ENCODE data around the gene B3GNT5. TPM values are rescaled to one million over a fixed set of nuclear protein-coding genes. Genes with fewer than 3 reads are reported as not detected.
A peak's percentile ranks its signal among the peaks of the same experiment; 100 is the strongest.

The B3GNT5 gene
- total RNA-seq, 1 experiment from 2014 or later = 42.9 TPM

GRCh38 chr3:183278479-183279088, 25.5 kb downstream of the B3GNT5 start:
- no peak for TF ChIP-seq CTCF (IDR thresholded peaks at IDR 0.05; ENCODE audit: unreplicated experiment)
- H3K36me3 Mint-ChIP-seq (ENCODE audit: insufficient read depth, unreplicated experiment) = peaks cover 11% of the 10 kb centered on the region
- no peaks in the 10 kb centered on the region for H3K9me3 Mint-ChIP-seq (ENCODE audit: low read depth, unreplicated experiment)
- no TSS peak for BruUV-seq (replicated peaks)
- intact Hi-C loops (cut with micrococcal nuclease; ENCODE audit: unreplicated experiment) = loop anchor here (5.0 kb wide), 1 partner anchor 49 kb away; no protein-coding TSS in a partner anchor
- H3K4me1 Mint-ChIP-seq (ENCODE audit: low read depth, unreplicated experiment) = peaks cover 44% of the 10 kb centered on the region
- DNase-seq = no peak
- peak overlapping the region; percentile 58 for H3K27ac Mint-ChIP-seq (ENCODE audit: unreplicated experiment)
- CTCF ChIA-PET = interaction anchor here (0.6 kb wide), 1 partner anchor 536 kb away, joined by 3 read pairs; no protein-coding TSS in a partner anchor
- no peak overlapping the region for H3K4me3 Mint-ChIP-seq (ENCODE audit: low read depth, unreplicated experiment)
- no peaks in the 10 kb centered on the region for H3K27me3 Mint-ChIP-seq (ENCODE audit: unreplicated experiment)

- H3K4me1 Mint-ChIP-seq (ENCODE audit: low read depth, unreplicated experiment) = peaks cover 44% of the 10 kb centered on the region
Observed at GRCh38 chr3:183279371-183279770, 26.3 kb downstream of the B3GNT5 start.

GRCh38 chr3:183281126-183281797, 28.2 kb downstream of the B3GNT5 start:
- DNase-seq = no peak
- Mint-ChIP-seq H3K27me3 (ENCODE audit: unreplicated experiment) (no peaks in the 10 kb centered on the region), H3K4me1 (ENCODE audit: low read depth, unreplicated experiment) (peaks cover 45% of the 10 kb centered on the region), H3K36me3 (ENCODE audit: insufficient read depth, unreplicated experiment) (peaks cover 20% of the 10 kb centered on the region), H3K27ac (ENCODE audit: unreplicated experiment) (no peak overlapping the region), H3K9me3 (ENCODE audit: low read depth, unreplicated experiment) (no peaks in the 10 kb centered on the region), H3K4me3 (ENCODE audit: low read depth, unreplicated experiment) (no peak overlapping the region)
- CTCF ChIA-PET = no interaction called here
- no peak for TF ChIP-seq CTCF (IDR thresholded peaks at IDR 0.05; ENCODE audit: unreplicated experiment)
- intact Hi-C loops (cut with micrococcal nuclease; ENCODE audit: unreplicated experiment) = no loop called here
- BruUV-seq (replicated peaks) = no TSS peak

More at GRCh38 chr3:183279371-183279770, 26.3 kb downstream of the B3GNT5 start:
- Mint-ChIP-seq H3K36me3 (ENCODE audit: insufficient read depth, unreplicated experiment) (peaks cover 19% of the 10 kb centered on the region), H3K9me3 (ENCODE audit: low read depth, unreplicated experiment) (no peaks in the 10 kb centered on the region), H3K4me3 (ENCODE audit: low read depth, unreplicated experiment) (no peak overlapping the region), H3K27me3 (ENCODE audit: unreplicated experiment) (no peaks in the 10 kb centered on the region), H3K27ac (ENCODE audit: unreplicated experiment) (no peak overlapping the region)
- intact Hi-C loops (cut with micrococcal nuclease; ENCODE audit: unreplicated experiment) = loop anchor here (5.0 kb wide), 1 partner anchor 48 kb away; no protein-coding TSS in a partner anchor
- DNase-seq = no peak
- no peak for TF ChIP-seq CTCF (IDR thresholded peaks at IDR 0.05; ENCODE audit: unreplicated experiment)
- no TSS peak for BruUV-seq (replicated peaks)
- CTCF ChIA-PET = interaction anchor here (0.6 kb wide), 1 partner anchor 535 kb away, joined by 3 read pairs; no protein-coding TSS in a partner anchor

- Mint-ChIP-seq H3K4me1 (ENCODE audit: low read depth, unreplicated experiment) (peaks cover 44% of the 10 kb centered on the region), H3K9me3 (ENCODE audit: low read depth, unreplicated experiment) (no peaks in the 10 kb centered on the region), H3K27ac (ENCODE audit: unreplicated experiment) (peak overlapping the region; percentile 94), H3K27me3 (ENCODE audit: unreplicated experiment) (no peaks in the 10 kb centered on the region), H3K4me3 (ENCODE audit: low read depth, unreplicated experiment) (no peak overlapping the region), H3K36me3 (ENCODE audit: insufficient read depth, unreplicated experiment) (peaks cover 24% of the 10 kb centered on the region)
- no TSS peak for BruUV-seq (replicated peaks)
- DNase-seq = no peak
- intact Hi-C loops (cut with micrococcal nuclease; ENCODE audit: unreplicated experiment) = no loop called here
- CTCF ChIA-PET = interaction anchor here (1.1 to 2.6 kb wide), 2 partner anchors 9 to 23 kb away, joined by 3 to 8 read pairs; no protein-coding TSS in a partner anchor
- TF ChIP-seq CTCF (IDR thresholded peaks at IDR 0.05; ENCODE audit: unreplicated experiment) = no peak
Observed at GRCh38 chr3:183283886-183284285, 30.8 kb downstream of the B3GNT5 start.
